ENCODE results near the gene HSPA1L.
"Not testable (repeated sequence)": the region's sequence is repeated elsewhere in the genome, so short reads cannot be mapped to it uniquely, and the experiment has no call there.

Gene HSPA1L

GRCh38 chr6:31837369-31838113, 22.5 kb upstream of the HSPA1L start:
- no peak for DNase-seq (ENCODE audit: low read depth in 4 of 4, low spot score in 1 of 4)

DNA sequence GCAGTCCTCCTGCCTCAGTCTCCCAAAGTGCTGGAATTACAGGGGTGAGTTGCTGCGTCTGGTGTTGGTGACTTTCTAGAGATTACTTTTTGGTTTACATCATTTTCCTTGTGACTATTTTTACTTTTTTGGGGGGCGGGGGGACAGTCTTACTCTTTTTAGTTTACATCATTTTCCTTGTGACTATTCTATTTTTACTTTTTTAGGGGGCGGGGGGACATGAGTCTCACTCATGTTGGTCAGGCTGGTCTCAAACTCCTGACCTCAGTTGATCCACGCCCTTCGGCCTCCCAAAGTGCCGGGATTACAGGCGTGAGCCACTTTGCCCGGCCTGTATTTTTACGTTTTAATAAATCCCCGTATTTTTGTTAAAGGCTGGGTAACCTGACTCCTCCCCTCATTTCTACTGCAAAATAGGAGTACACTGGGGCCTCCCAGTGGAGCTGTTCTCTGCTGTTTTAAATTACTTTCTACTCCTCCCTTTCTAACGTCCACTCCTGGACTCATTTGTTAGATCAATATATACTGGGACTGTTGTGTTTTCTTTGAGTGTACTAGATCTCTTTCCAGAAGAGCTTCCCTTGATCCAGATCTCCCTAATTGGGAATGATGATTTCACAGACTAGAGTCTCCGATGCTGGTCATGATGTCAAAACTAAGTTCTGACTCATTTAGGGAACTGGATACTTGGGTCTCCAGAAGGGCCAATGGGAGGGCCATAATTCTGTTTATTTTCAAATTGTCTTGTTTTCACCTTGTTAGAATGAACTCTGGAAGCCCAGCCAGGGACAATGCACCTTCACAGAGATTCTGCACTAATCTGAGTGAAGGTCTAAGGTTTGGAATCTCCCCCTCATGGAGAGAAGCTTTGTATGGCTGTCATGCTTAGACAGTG, 21.6 kb upstream of the HSPA1L start:
- DNase-seq (ENCODE audit: low read depth in 4 of 4, low spot score in 1 of 4): no peak

DNA sequence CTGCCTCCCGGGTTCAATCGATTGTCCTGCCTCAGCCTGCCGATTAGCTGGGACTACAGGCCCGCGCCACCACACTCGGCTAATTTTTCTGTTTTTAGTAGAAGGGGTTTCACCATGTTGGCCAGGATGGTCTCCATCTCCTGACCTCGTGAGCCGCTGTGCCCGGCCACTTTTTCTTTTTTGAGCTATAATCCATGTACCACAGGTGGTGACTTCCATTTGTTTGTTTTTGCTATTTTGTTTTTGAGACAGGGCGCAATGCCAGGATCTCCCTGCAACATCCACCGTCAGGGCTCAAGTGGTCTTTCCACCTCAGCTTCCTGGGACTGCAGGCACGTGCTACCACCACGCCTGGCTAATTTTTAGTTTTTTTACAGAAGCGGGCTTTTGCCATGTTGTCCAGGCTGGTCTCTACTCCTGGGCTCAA, 21.0 kb upstream of the HSPA1L start:
- DNase-seq (ENCODE audit: low read depth in 4 of 4, low spot score in 1 of 4): no peak

DNA sequence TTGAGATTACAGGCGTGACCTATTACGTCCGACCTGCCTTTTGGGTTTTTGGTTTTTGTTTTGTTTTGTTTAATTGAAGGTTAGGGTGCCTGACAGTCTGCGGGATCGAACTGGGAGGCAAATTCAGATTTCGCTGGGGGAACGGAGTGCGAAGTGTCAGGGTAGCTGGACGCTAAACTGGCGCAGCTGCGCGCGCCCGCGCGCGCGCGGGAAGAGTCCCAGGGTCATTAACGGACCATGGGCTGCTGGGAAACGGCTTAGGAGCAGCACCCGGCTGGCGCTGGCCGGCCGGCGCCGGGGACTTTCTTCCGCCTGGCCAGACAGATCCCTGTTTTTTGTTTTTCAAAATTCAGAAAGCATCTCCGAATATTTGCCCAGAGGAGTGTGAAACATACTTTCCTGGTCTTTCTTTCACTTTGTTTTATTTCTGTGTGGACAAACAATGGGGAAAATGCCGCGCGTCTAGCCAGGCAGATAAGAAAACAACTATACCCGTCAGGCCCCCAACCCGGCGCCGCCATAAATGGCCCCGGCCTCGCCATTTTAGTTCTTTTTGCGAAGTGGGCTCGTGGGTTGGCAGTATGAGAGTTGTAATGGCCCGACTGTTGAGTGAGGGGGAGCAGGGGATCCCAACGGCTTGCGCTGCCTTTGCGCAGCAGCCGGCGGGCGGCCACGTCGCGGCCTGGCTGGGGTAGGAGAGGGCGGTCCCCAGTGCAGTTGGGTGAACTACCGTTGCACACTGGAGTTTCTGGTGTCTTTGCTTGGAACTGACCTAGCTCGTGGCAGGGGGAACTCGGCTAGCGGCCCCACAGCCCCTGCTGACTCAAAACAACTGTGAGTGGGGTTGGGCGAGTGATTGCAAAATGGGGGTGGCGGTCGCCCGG, 19.5 kb upstream of the HSPA1L start:
- peak in 3 of 4 experiments; percentile 69 to 75 (median 70) for DNase-seq (ENCODE audit: low read depth in 4 of 4, low spot score in 1 of 4)

DNA sequence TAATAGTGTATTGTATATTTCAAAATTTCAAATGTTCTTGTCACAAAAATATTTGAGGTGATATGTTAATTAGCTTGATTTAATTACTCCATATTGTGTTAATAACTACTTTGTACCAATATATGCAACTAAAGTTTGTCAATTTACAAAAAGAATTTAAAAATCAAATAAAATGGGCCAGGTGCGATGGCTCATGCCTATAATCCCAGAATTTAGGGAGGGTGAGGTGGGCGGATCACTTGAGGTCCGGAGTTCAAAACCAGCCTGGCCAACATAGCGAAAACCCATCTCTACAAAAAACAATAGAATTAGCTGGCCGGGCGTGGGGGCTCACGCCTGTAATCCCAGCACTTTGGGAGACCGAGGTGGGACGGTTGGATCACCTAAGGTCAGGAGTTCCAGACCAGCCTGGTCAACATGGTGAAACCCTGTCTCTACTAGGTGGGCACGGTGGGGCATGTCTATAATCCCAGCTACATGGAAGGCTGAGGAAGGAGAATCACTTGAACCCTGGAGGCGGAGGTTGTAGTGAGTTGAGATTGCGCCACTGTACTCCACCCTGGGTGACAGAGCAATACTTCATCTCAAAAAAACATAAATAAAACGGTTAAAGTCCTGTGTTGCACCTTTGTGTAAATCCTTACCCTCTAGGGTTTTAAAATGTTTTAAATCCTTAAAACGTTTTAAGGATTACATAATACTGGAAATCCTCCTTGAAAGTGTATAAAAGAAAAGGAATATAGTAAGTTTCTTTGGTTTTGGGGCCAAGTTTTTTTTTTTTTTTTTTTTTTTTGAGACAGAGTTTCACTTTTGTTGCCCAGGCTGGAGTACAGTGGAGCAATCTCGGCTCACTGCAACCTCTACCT, 16.5 kb upstream of the HSPA1L start:
- no peak for DNase-seq (ENCODE audit: low read depth in 4 of 4, low spot score in 1 of 4)

GRCh38 chr6:31830886-31831335, 15.8 kb upstream of the HSPA1L start:
- DNase-seq (ENCODE audit: low read depth in 4 of 4, low spot score in 1 of 4): no peak

DNA sequence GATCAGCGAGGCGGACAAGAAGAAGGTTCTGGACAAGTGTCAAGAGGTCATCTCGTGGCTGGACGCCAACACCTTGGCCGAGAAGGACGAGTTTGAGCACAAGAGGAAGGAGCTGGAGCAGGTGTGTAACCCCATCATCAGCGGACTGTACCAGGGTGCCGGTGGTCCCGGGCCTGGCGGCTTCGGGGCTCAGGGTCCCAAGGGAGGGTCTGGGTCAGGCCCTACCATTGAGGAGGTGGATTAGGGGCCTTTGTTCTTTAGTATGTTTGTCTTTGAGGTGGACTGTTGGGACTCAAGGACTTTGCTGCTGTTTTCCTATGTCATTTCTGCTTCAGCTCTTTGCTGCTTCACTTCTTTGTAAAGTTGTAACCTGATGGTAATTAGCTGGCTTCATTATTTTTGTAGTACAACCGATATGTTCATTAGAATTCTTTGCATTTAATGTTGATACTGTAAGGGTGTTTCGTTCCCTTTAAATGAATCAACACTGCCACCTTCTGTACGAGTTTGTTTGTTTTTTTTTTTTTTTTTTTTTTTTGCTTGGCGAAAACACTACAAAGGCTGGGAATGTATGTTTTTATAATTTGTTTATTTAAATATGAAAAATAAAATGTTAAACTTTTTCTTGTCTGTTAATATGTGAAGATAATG, 14.7 kb upstream of the HSPA1L start:
- no peak for DNase-seq (ENCODE audit: low read depth in 4 of 4, low spot score in 1 of 4)

DNA sequence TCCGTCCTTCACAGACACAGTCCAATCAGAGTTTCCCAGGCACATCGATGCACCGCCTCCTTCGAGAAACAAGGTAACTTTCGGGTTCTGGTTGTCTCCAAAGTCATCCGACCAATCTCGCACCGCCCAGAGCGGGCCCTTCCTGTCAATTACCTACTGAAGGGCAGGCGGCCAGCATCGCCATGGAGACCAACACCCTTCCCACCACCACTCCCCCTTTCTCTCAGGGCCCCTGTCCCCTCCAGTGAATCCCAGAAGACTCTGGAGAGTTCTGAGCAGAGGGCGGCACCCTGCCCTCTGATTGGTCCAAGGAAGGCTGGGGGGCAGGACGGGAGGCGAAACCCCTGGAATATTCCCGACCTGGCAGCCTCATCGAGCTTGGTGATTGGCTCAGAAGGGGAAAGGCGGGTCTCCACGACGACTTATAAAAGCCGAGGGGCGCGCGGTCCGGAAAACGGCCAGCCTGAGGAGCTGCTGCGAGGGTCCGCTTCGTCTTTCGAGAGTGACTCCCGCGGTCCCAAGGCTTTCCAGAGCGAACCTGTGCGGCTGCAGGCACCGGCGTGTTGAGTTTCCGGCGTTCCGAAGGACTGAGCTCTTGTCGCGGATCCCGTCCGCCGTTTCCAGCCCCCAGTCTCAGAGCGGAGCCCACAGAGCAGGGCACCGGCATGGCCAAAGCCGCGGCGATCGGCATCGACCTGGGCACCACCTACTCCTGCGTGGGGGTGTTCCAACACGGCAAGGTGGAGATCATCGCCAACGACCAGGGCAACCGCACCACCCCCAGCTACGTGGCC, 12.4 kb upstream of the HSPA1L start, which contains the start of gene HSPA1B:
TSS of gene HSPA1B (plus strand) at position 453 of the 794 bp plus-strand sequence. CDS start at position 666, 213 bp downstream.
- DNase-seq (ENCODE audit: low read depth in 4 of 4, low spot score in 1 of 4): peak; percentile 71 to 91 (median 84)

- no peak for DNase-seq (ENCODE audit: low read depth in 4 of 4, low spot score in 1 of 4)
Measured at GRCh38 chr6:31826793-31827285, 11.8 kb upstream of the HSPA1L start.

GRCh38 chr6:31825553-31825952, 10.5 kb upstream of the HSPA1L start:
- DNase-seq (ENCODE audit: low read depth in 4 of 4, low spot score in 1 of 4): no peak

- DNase-seq (ENCODE audit: low read depth in 4 of 4, low spot score in 1 of 4): not testable (repeated sequence)
Measured at GRCh38 chr6:31823592-31824196, 8.6 kb upstream of the HSPA1L start.

GRCh38 chr6:31822036-31822821, 7.1 kb upstream of the HSPA1L start:
- peak in 1 of 4 experiments; percentile 46 for DNase-seq (ENCODE audit: low read depth in 4 of 4, low spot score in 1 of 4)

GRCh38 chr6:31821301-31822035, 6.4 kb upstream of the HSPA1L start:
- peak in 2 of 4 experiments; percentile 63 to 65 for DNase-seq (ENCODE audit: low read depth in 4 of 4, low spot score in 1 of 4)

- not testable (repeated sequence) for DNase-seq (ENCODE audit: low read depth in 4 of 4, low spot score in 1 of 4)
Measured at GRCh38 chr6:31820399-31820798, 5.3 kb upstream of the HSPA1L start.

GRCh38 chr6:31819871-31820299, 4.8 kb upstream of the HSPA1L start:
- DNase-seq (ENCODE audit: low read depth in 4 of 4, low spot score in 1 of 4): no peak

DNA sequence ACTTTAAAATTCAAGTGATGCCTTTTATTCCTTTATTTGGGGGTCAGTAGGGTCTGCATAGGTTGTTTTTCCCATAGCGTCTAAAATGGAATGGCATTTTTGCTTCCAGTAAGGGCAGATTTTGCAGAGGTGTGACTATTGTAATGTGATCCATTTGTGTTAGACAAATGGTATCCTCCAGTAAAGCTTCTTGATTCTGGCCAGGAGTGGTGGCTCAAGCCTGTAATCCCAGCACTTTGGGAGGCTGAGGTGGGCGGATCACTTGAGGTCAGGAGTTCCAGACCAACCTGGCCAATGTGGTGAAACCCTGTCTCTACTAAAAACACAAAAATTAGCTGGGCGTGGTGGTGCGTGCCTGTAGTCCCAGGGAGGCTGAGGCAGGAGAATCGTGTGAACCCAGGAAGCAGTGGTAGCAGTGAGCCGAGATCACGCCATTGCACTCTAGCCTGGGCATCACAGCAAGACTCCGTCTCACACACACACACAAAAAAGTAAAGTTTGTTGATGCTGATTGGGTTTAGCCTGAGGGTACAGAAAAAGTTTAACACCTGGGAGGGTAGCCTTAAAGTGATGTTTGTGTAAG, 2.9 kb upstream of the HSPA1L start:
- DNase-seq (ENCODE audit: low read depth in 4 of 4, low spot score in 1 of 4): not testable (repeated sequence)
